Fibroblast of peridontal ligament (primary cell): Measurements from ENCODE around the gene CHRDL2.
"Not testable (repeated sequence)": the region's sequence is repeated elsewhere in the genome, so short reads cannot be mapped to it uniquely, and the experiment has no call there.

Experiments used
- DNase-seq: peaks from one replicate; pipeline ENCODE4 v3.0.0-alpha.2; 2010; ENCODE audit errors: extremely low read depth

The CHRDL2 gene, protein sequence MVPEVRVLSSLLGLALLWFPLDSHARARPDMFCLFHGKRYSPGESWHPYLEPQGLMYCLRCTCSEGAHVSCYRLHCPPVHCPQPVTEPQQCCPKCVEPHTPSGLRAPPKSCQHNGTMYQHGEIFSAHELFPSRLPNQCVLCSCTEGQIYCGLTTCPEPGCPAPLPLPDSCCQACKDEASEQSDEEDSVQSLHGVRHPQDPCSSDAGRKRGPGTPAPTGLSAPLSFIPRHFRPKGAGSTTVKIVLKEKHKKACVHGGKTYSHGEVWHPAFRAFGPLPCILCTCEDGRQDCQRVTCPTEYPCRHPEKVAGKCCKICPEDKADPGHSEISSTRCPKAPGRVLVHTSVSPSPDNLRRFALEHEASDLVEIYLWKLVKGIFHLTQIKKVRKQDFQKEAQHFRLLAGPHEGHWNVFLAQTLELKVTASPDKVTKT

DNA sequence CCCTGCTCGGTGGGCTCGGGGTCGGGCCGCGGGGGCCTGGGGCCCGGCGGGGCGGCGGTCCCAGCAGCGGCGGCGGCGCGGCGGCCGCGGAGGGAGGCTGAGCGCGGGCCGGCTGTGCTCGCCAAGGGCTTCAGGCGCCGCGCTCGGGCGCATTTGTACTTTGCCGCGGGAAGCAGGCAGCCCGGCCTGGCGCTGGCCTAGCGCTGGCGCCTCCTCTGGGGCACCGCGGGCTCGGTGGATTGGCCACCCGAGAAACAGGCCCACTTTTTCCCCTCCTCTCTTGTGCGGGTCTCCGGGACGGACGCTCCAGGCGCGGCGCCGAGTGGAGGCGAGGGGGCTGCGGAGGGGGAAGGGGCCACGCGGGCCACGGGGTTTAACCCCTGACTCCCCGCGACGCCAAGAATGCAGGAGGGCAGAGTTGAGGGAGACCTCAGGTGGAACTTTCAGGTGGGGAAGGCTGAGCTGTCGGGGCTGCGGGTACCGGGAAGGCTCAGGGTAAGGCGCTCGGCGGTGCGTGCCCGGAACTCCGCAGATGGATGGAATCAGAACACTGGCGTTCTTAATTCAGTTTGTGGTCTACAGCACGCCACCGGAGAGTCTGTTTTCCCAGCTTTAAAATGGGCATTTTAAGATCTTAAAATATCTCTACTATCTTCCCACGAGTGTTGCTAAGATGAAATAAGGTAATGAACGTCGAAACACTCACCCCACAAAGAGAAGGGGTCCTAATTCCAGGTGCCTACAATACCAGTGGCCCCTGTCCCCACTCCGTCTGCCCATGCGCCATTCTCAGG, at the start of gene CHRDL2:
CHRDL2 (minus strand) TSS at position 126 of the 794 bp plus-strand sequence. CDS start 538 bp downstream, outside the sequence.
- no peak for DNase-seq

DNA sequence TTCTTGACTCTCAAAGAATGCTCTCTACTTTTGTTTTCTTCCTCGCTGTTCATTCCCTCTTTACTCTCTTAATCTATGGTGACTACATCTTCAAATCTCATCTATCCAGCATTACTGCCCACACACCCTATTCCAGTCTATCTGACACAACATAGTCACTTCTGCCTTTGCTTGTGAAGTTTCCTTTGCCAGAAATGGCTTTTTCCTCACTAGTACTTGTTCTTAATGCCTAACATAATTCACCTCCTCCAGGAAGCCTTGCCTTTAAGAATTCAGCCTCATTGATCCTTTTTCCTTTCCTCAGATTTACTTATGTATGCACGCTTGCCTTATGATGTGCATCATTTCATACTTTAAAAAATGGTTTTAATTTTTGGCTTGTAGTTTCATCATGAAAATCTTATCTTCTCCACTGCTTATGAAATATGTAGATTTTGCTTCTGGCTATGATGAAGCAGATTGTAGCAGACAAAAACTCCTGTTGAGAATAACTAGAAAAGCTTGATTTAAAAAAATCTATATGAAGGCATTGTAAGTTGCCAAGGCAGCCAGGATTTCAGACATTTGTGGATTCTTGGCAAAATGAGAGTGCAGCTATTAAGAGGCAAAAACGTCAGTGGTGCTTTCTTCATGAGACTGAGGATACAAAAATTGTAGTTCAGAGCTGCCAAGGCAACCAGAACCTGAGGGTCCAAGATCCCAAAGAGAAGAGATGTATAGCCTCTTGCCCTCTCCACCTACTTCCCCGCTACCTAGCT, 49.2 kb upstream of the CHRDL2 start:
- peak; percentile 22 for DNase-seq

DNA sequence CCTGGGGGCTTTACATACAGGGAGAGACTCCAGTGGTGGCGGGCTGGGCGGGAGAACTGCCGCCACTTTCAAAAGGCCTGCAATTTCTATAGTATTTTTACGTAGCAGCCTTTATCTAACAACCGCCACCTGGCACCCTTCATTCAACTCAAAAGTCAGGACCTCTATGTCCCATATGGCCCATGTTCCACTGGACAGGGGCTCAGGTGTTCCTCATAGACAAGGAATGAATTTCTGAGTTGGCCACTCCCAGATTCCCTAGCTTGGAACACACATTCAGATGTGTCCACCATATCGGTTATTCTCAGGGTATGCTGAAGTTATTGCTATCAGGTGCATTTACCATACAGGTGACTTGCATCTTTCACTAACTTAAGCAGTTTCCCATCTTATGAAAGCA, 47.4 kb upstream of the CHRDL2 start:
- no peak for DNase-seq

DNA sequence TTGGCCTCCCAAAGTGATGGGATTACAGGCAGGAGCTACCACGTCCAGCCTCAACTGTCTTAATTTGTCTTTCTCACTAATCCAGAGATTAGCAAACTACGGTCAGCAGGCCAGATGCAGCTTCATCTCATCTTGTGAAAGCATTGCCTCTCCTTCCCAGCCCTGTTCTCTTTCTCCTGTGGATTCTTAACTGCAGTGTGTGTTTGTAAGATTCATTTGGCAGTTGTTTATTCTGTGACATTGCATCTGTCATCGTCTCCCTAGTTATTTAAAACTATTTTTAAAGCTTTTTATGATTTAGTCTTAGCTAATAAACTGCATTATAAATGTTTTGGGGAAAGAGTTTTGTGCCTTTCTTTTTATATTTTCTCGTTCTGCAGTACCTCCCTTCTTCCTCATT, 46.7 kb upstream of the CHRDL2 start:
- DNase-seq: no peak

DNA sequence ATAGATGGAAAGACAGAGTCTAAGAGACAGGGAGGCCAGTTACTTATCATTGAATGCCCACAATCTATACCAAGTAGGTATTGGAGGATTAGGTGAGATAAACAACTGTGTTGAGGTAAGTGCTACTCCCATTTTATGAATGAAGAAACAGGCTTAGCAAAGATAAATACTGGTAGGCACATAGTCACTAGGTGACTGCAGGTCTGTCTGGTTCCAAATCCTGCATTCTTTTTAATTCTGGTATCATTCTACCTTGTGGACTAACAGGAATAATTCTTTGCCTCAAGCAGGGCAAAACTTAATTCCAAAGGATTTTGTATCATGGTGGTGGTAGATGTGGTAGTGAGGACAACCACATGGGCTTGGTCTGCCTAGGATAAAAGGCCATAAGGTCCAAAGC, 45.8 kb upstream of the CHRDL2 start:
- no peak for DNase-seq

DNA sequence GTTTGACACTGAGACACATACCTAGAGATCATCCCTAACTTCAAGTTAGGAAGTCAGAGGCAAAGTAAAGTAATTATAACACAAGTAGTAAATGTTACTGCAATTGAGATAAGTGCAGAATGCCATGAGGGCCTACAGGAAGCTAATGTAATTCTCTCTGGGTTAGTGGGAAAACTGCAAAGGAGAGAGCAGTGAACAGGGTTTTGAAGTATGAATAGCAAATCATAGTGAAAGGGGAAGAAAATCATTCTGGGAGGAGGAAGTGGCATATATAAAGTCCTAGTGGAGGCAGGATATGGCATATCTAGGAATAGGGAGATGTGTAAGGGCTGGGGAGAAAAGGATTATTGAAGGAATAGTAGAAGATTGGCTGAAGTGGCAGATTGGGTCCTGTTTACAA, 45.3 kb upstream of the CHRDL2 start:
- no peak for DNase-seq

DNA sequence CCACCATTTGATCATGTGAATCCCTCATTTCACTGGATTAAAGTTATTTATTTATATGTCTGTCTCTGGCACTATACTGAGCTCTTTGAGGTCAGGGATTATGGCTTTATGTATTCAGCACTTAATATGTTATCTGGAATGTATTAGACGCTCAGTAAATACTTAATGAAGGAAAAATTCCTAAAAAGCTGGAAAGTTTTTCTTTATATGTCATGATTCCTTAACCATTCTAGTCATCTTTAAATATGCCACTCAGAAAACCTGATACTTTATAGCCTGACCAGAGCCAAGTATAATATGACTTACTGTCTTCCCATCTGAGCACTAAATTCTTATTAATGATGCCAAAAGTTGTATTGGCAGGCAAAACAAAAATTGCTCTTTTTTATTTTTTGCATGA, 44.5 kb upstream of the CHRDL2 start:
- no peak for DNase-seq

DNA sequence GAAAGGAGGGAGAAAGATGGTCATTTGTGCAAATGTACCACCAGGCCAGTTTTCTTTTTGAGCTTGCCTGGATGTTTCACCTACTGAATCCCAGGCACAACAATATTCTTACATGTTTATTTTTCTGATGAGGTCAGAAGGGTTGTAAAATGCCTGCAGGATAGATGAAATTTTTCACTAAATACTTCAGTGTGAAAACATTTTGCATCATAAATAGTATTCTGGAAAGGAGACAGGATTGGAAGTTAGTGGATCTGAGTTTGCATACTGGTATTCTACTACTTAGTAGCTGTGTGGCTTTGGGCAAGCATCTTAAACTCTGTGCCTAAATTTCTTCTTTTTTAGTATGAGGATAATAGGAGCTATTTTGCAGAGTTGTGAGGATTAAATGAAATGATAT, 42.2 kb upstream of the CHRDL2 start:
- DNase-seq: peak; percentile 53

DNA sequence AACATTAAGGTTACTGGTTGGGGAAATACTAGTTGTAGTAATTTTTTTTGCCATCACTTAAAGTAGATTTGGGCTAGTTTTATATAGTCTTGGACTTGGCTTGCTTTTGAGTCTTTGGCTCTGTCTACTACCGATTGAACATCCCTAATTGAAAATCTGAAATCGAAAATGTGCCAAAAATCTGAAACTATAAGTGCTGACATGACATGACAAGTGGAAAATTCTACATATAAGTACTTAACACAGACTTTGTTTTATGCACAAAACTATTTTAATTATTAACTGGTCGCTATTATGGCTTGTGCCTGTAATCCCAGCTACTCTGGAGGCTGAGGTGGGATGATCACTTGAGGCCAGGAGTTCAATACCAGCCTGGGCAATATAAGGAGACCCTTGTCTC, 39.9 kb upstream of the CHRDL2 start:
- DNase-seq: no peak

DNA sequence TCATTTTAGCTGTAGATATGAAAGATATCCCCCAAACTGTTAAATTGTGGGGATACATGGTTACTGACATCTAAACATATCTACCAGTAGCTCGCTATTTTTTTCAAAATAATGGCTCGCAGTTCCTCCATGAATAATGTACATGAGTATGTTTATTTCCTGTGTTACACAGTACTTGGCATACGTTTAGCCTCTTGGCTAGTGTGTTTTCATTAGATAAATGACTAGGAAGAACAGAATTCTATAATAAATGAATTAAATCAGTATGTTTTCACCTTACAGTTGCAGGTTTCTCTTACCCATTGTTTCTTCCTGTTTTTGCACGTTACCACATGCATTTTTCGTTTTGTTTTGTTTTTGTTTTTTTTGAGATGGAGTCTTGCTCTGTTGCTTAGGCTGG, 39.2 kb upstream of the CHRDL2 start:
- no peak for DNase-seq

DNA sequence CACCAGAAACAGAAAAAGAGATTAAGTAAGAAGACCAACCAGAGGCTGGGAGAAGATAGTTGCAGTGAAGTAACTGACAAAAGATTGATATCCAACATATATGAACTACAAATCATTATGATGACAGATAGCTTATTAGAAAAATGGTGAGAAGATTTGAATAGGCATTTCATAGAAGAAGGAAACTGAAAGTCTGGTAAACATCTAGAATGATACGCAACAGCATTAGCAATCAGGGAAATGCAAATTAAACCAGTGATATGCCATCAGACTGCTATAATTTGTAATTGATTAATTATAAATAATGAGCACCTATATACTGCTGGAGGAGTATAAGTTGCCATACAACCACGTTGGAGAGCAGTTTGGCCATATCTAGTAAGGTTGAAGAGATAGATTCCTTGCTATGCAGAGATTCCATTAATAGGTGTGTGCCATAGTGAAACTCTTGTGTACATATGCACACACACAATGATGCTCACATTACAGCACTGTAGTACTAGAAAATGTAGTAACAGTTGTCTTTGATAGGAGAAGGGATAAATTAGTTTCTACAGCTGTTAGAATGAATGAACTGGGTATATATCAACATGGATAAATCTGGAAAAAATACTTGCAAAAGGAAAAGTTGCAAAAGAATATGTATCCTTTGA, 38.0 kb upstream of the CHRDL2 start:
- no peak for DNase-seq

DNA sequence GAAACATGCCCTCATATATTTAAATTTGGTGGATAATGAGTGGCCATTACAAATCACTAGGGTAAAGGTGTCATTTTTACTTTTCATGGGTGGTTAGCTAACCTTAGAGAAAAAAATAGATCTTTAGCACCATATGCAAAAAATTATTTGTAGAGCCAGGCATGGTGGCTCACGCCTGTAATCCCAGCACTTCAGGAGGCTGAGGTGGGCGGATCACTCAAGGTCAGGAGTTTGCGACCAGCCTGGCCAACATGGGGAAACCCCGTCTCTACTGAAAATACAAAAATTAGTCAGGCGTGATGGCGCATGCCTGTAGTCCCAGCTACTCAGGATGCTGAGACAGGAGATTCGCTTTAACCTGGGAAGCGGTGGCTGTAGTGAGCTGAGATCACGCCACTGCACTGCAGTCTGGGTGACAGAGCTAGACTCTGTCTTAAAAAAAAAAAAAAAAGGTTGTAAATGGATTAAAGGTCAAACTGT, 37.0 kb upstream of the CHRDL2 start:
- not testable (repeated sequence) for DNase-seq

DNA sequence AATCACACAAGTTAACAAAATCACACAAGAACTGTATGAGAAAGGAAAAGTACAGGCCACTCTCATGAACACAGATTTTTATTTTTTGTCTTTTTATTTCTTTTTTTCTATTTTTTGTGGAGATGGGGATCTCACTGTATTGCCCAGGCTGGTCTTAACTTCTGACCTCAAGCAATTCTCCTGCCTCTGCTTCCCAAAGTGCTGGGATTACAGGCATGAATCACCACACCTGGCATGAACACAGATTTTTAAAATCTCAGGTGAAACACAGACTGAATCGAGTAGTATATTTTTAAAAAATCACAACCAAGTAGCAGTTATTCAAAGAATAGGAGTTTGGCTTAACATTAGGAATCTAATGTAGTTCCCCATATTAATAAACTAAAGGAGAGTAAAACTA, 35.7 kb upstream of the CHRDL2 start:
- DNase-seq: no peak

DNA sequence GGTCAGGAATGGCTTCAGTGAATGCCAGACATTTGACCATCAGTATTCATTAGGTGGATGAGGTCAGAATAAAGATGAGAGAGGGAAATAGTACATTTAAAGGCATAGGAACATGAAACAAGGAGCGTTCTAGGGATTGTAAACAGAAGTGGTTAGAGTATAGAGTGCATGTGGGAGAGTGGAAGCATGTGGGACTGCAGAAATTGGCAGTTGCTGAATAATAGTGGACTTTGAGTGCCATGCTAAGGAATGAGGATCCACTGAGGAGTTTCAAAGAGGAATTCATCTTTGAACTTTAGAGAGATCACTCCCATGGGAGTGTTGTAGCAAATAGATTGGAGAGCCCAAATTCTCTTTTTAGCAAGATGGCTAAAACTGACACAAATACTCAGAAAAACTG, 25.3 kb upstream of the CHRDL2 start:
- DNase-seq: no peak

DNA sequence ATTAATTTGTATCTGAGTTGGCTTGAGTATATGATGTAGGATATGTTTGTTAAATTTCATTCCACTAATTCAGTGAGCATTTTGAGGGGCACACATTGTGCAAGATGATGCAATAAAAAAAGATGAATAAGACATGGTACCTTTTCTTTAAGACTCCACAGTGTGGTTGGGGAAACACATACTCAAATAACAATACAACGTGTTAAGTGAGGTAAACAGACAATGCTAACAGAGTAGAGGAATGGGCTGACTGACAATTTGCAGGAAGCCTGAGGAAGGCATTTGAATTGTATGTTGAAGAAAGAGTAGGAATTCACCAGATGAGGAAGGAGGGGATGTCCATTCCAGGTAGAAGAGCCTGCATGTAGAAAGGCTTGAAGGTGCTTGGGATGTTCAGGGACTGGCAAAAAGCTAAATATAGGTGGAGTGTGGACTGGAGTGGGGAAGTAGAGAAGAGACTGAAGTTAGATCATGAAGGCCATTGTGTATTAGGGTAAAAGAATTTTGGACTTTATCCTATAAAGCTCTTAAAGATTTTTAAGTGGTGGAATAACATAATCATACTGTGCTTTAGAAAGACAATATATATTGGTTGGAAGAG, 24.3 kb upstream of the CHRDL2 start:
- DNase-seq: no peak

DNA sequence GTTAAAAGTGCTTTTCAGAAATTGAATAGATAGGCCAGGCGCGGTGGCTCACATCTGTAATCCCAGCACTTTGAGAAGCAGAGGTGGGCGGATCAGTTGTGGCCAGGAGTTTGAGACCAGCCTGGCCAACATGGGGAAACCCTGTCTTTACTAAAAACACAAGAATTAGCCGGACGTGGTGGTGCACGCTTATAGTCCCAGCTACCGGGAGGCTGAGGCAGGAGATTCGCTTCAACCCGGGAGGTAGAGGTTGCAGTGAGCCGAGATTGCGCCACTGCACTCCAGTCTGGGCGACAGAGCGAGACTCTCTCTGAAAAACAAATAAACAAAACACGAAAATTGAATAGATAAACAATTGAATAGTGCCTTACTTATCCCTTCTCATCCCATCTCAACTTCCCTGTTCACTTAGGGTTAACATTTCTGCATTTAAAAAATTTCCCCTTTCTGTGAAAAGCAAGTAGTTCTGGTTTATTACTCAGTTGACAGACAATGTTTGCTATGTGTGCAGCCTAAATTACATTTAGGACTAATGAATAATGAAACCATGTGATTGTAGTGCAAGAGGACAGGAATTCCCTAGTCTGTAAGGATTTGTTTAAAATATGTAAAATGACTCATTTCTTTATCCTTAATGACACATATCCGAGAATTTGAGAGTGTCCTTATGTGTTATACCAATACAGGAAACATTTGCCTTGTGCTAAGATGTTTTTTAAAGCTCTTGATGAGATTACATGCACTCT, 23.5 kb upstream of the CHRDL2 start:
- DNase-seq: peak; percentile 81

DNA sequence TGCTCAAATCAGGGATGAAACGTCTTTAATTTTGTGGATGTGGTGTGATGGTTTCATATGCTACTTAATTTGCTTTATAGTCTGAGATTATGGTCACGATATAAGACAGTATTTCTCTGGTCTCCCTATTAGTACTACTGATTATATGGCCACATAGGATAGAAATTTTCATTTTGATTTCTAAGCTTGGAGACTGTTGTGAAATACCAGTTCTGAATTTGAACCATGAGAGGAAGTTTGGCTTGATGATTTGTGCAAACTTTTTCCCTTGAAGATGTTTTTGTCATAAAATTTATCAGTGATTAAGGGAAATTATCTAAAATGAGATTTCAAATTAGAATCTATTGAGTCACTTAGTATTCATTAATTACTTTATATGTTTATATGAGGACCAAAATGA, 20.1 kb upstream of the CHRDL2 start:
- no peak for DNase-seq

DNA sequence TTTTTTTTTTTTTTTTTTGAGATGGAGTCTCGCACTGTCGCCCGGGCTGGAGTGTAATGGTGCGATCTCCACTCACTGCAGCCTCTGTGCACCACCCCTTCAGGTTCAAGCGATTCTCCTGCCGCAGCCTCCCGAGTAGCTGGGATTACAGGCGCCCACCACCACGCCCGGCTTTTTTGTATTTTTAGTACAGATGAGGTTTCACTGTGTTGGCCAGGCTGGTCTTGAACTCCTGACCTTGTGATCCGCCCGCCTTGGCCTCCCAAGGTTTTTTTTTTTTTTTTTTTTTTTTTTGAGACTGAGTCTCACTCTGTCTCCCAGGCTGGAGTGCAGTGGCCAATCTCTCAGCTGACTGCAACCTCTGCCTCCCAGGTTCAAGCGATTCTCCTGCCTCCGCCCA, 19.4 kb upstream of the CHRDL2 start:
- DNase-seq: not testable (repeated sequence)

DNA sequence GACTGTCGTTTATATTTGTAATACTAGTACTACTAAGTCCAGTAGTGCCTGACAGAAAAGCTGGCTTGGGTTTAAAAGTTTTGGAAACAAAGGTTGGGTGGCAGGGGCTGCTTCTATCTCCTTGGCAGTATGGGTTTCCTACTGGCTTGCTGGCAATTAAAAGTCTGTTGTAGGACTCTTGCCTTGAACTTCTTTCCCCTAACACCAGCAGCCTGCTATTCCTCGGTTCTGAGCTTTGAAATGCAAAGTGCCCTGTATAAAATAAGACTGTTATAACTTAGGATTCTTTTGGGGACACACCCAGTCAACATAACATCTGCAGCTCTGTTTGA, 18.7 kb upstream of the CHRDL2 start:
- DNase-seq: no peak

DNA sequence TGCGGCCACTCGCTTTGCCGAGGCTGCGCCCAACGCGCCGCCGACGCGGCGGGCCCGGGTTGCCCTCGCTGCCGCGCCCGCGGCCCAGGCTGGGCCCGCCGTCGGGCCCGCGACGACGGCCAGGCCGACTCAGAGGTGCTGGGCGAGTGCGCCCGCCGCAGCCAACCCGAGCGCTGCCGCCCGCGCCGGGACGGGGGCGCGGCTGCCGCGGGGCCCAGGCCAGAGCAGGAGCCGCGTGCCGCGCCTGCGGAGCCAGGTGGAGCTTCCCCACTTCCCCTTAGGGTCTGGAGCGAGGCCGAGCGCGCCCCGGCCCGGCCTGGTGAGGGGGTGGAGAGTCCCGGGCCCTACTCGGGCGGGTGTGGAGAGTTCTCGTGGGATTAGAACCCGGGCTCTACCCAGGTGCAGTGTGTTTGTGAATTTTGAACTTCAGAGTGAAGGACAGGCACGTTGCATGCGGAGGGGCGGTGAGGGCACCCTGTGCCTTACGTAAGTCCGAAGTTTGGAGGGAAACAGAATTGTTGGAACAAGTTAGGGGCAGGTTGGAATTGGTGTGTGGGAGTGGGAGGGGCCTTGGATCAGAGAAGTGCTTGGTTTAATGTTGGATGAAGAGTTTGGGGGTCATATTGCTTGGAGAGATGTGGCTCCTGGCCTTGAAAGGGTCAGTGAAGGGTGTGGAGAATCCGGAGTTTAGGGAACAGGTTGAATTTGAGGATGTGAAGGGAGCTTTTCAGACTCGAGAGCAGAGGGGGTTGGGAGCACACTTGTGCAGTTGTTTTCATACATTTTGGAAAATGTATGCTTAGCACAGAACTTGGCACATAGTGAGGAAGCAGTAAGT, 18.1 kb upstream of the CHRDL2 start:
- DNase-seq: peak; percentile 32
